Measurements from ENCODE around the gene DPF1.

DPF1 gene

DNA sequence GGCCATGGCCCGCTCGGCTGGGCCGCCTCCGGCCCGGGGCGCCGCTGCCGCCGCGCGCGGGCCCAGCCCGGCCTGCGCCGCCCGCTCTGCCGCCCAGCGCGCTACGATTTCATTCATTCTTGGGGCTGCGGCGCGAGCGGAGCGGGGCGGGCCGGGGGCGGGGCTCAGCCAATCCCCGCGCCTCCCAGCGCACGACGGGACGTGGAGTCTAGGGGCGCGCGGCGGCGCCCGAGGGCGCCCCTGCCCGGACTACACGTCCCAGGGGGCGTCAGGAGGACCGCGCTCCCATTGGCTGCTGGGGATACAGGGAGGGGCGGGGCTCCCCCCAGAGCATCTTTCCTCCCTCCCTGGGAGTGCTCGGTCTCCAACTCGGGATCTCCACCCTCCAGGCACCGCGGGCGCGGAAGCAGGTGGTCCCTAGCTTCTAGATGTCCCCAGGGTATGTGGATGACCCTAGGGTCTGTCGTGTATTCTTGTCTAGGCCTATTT is 5.6 kb upstream of the DPF1 start (continued):
- no peak for TF ChIP-seq OSR2 (tag by site-specific recombination; IDR thresholded peaks at IDR 0.05)
- TF ChIP-seq SCRT2 (tag by site-specific recombination; IDR thresholded peaks at IDR 0.05) = no peak
- TF ChIP-seq IKZF3 (tag by site-specific recombination; IDR thresholded peaks at IDR 0.05) = 0 out of 2 replicates have a peak, but pooled peaks have one; percentile 29
- peak; percentile 98 for TF ChIP-seq ZNF423 (tag by site-specific recombination; IDR thresholded peaks at IDR 0.05)
- TF ChIP-seq ZIC2 (tag by site-specific recombination; IDR thresholded peaks at IDR 0.05) = peak; percentile 71
- no peak for TF ChIP-seq ZNF157 (tag by site-specific recombination; IDR thresholded peaks at IDR 0.05)
- TF ChIP-seq KLF8 (tag by site-specific recombination; IDR thresholded peaks at IDR 0.05) = peak; percentile 81
- TF ChIP-seq WT1 (tag by site-specific recombination; IDR thresholded peaks at IDR 0.05) = 0 out of 2 replicates have a peak, but pooled peaks have one; percentile 12
- no peak for TF ChIP-seq ZBTB20 (tag by site-specific recombination; IDR thresholded peaks at IDR 0.05)
- TF ChIP-seq ZBTB48 (tag by site-specific recombination; IDR thresholded peaks at IDR 0.05) = peak; percentile 97
- peak; percentile 51 for TF ChIP-seq CTCF (tag by site-specific recombination; IDR thresholded peaks at IDR 0.05)
- TF ChIP-seq ZNF692 (tag by site-specific recombination; IDR thresholded peaks at IDR 0.05) = peak; percentile 26; the same call in 1 of the 2 replicates
- TF ChIP-seq ZXDB (tag by site-specific recombination; IDR thresholded peaks at IDR 0.05) = peak; percentile 30
- TF ChIP-seq KLF1 (tag by site-specific recombination; IDR thresholded peaks at IDR 0.05) = peak; percentile 63
- no peak for TF ChIP-seq MYNN (tag by site-specific recombination; IDR thresholded peaks at IDR 0.05; ENCODE audit: borderline replicate concordance)
- peak; percentile 64 for TF ChIP-seq ZBTB26 (tag by site-specific recombination; optimal IDR thresholded peaks at IDR 0.05)
- peak; percentile 97 for TF ChIP-seq SP3 (tag by site-specific recombination; IDR thresholded peaks at IDR 0.05)
- TF ChIP-seq ZNF768 (tag by site-specific recombination; IDR thresholded peaks at IDR 0.05) = no peak

- H3K36me3 ChIP-seq (ENCODE audit: control insufficient read depth in 2 of 2, insufficient read depth in 1 of 2, low read length in 2 of 2) = no peaks in the 10 kb centered on the region
- H3K4me1 ChIP-seq (ENCODE audit: control insufficient read depth, insufficient read depth, low read length) = peaks cover 10% of the 10 kb centered on the region
- POLR2A ChIA-PET = no interaction called here
- peak overlapping the region; percentile 40 for H3K4me3 ChIP-seq (ENCODE audit: low read depth, low read length)
- H3K9me3 ChIP-seq (ENCODE audit: control insufficient read depth, insufficient read depth, low read depth, low read length) = no peaks in the 10 kb centered on the region
- no peak overlapping the region; the same call in 1 of the 2 replicates for H3K27ac ChIP-seq (ENCODE audit: extremely low read depth, low read depth, low read length)
- CTCF ChIA-PET = interaction anchor here (0.6 to 23.5 kb wide), 5 partner anchors 12 to 344 kb away, joined by 4 to 316 read pairs (median 4); partner anchors contain the start of genes SIPA1L3 and WDR87
- TF ChIP-seq ZNF629 (tag by site-specific recombination; IDR thresholded peaks at IDR 0.05) (peak; percentile 48), ZNF18 (tag by site-specific recombination; IDR thresholded peaks at IDR 0.05) (no peak), ZNF423 (tag by site-specific recombination; IDR thresholded peaks at IDR 0.05) (peak; percentile 71), ZNF24 (tag by site-specific recombination; IDR thresholded peaks at IDR 0.05) (no peak; the same call in 1 of the 2 replicates), INSM2 (tag by site-specific recombination; IDR thresholded peaks at IDR 0.05) (peak; percentile 73), ZNF16 (tag by site-specific recombination; IDR thresholded peaks at IDR 0.05; ENCODE audit: low read depth) (no peak), IKZF3 (tag by site-specific recombination; IDR thresholded peaks at IDR 0.05) (peak; percentile 86)
- TF ChIP-seq, protein P1, sequence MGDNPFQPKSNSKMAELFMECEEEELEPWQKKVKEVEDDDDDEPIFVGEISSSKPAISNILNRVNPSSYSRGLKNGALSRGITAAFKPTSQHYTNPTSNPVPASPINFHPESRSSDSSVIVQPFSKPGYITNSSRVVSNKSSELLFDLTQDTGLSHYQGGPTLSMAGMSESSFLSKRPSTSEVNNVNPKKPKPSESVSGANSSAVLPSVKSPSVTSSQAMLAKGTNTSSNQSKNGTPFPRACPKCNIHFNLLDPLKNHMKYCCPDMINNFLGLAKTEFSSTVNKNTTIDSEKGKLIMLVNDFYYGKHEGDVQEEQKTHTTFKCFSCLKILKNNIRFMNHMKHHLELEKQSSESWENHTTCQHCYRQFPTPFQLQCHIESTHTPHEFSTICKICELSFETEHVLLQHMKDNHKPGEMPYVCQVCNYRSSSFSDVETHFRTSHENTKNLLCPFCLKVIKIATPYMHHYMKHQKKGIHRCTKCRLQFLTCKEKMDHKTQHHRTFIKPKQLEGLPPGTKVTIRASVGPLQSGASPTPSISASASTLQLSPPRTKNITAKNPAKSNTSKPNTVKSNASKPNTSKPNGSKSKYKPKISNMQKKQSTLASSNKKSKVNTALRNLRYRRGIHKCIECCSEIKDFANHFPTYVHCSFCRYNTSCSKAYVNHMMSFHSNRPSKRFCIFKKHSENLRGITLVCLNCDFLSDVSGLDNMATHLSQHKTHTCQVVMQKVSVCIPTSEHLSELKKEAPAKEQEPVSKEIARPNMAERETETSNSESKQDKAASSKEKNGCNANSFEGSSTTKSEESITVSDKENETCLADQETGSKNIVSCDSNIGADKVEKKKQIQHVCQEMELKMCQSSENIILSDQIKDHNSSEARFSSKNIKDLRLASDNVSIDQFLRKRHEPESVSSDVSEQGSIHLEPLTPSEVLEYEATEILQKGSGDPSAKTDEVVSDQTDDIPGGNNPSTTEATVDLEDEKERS (tag by site-specific recombination; IDR thresholded peaks at IDR 0.05) = no peak
Observed at GRCh38 chr19:38228491-38229439, 4.7 kb upstream of the DPF1 start.

All from HEK293 (cell line).